HG02870 (cell line): Measurements from ENCODE around the gene WDR93.

ENCODE experiments used
- ATAC-seq: cut with Tn5 transposase; IDR thresholded peaks from one replicate; pipeline ENCODE4 v1.9.1; 2021; ENCODE audit warnings: mild to moderate bottlenecking, moderate library complexity; ENCODE audit not compliant: unreplicated experiment

WDR93 gene

DNA sequence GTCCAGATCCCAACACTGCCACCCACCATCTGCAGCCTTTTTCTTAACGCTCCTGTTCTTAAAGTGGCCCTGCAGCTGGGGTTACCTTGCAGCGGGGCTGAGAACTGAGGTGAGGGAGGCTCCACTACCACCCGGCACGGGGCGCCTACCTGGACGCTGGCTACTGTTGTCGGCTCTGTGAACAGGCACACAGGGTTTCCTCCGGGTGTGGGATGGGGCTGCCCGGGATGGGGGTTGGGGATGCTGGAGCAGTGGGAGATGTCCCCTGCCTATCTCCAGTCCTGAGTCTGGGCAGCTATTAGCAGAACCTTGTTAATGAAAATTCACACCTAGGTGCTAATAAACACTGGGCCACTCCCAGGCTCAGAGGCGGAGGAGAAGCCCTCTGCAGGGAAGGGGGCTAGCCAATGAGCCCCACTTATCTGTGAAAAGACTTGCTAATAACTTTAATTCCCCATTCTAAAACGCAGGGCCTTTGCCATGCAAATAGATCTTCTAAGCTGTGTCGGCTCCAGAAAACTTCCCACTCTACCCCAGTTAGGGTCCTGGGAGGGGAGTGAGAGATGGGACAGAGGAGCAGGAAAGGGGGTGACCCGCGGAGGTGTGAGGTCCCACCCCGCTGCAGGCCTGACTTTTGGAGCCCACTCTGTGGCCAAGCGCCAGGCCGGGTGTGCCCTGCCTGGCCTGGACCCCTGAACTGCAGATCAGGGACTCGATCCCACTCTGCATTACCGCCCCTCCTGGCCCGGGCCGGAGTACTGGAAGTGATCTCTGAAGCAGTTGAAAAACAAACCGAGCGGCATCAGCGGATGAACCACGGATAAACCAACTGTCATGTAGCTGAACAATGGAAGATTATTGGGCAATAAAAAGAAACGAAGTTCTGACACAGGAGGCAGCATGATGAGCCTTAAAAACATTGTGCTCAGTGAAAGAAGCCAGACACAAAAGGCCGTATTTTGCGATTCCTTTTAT, 57.4 kb downstream of the WDR93 start:
- ATAC-seq: no peak

DNA sequence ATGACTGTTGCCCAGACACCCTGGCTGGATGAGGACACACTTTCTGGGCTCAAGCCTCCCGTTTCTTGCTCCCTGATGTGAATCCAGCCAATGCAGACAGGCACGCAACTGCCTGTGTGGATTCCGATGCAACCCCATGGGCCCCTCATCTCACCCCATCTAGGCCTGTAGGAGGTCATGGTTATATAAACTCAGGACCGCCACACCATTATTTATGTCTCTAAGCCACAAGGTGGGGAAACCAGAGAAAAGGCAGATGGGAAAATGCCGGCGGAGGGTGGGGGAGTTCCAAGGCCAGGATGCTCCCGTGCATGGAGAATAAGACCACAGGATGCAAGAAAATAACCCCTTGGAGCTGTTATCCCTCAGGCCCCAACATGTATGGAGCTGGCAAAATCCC, 58.4 kb downstream of the WDR93 start:
- no peak for ATAC-seq

DNA sequence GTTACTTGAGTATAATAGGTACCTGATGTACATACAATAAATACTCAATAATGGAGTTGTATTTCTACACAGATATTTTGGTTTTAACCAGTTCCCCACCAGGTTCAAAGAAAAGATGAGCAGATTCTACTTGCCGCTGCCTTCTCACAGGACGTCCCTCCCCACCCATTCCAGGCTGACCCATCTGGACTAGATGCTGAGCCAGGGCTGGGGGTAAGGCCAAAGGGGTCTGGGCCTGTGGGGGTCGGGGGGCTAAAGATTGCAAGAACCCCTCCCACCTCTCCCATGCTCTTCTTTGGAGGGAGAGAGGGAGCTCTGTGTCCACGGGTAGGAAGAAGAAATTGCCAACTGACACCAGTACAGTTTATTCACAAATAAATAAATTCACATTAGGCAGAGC, 58.9 kb downstream of the WDR93 start:
- ATAC-seq: no peak

DNA sequence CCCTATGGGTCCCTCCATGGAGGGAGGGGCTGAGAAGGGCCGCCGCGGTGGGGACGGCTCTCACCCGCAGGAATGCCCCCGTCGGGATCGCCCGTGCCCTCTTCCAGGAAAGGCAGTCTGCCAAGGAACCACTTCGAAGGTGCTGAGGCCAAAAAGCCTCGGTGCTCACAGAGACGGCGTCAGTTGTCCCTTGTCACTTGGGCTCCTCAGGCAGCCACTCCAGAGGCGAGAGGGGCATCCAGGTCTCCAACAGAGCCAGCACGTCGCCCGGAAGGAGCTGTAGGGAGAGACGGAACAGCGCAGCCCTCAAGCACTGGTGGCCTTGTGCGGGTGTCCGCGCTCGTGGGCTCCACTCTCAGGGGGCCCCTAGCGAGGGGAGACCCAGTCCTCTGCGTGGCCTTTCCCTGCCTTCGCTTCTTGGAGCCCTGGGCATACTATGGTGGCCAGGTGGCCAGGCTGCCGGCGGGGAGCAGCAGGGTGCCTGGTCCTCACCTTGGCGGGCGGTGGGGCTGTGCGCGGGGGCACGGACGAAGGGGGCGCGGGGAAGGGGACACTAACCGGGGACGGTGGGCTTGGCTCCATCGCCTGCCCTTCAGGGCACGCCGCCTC, 59.4 kb downstream of the WDR93 start:
- ATAC-seq: peak; percentile 10

- ATAC-seq: peak; percentile 89
These were observed 60.2 kb downstream of the WDR93 start, which contains the start of gene MESP1 for GRCh38 chr15:89750560-89751542. Gene MESP1 (minus strand): TSS chr15:89751249. CDS start chr15:89751231, 18 bp downstream.

DNA sequence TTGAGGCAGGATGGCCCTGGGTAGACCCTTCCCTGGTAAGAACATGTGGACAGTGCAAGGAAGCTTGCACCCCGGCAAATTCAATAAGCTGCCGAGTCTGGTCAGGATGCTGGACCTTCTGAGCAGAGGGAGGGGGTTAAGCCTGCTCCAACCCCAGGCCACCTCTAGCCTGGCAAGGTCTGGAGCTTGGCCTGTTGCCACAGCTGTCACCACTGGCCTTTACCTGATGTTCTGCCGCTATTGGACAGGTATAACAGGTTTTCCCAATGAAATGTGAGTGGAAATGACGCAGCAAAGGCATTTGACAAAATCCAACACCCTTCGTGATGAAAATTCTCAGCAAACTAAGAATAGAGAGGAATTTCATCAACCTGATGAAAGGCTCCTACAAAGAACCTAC, 61.1 kb downstream of the WDR93 start:
- ATAC-seq: no peak

- no peak for ATAC-seq
These were observed 63.2 kb downstream of the WDR93 start for GRCh38 chr15:89753855-89754254.

GRCh38 chr15:89754361-89755154, 63.9 kb downstream of the WDR93 start:
- no peak for ATAC-seq

- ATAC-seq: no peak
These were observed 65.1 kb downstream of the WDR93 start for GRCh38 chr15:89755701-89756100.

- ATAC-seq: no peak
These were observed 66.3 kb downstream of the WDR93 start for GRCh38 chr15:89756897-89757296.

DNA sequence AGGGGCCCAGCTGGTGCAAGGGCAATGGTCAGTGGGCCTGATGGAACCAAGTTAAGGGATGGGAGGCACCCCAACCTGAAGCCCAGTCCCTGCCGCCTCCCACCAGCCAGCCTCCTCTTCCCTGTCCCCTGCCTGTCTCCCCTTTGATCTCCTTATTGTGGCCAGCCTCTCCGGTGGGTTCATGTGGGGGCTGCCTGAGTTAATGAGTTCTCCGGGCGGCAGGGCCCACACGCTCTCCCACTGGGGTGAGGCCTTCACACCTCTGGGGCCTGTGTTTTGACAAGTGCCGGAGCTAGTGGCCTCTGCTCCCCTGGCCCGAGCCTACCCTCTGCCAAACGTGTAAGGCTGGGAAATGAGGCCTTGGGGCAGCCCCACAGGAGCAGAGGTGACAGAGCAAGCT, 67.7 kb downstream of the WDR93 start:
- no peak for ATAC-seq

- ATAC-seq: no peak
These were observed 68.4 kb downstream of the WDR93 start for GRCh38 chr15:89758981-89759380.

- ATAC-seq: no peak
These were observed 69.2 kb downstream of the WDR93 start for GRCh38 chr15:89759835-89760234.

GRCh38 chr15:89760303-89761008, 69.8 kb downstream of the WDR93 start:
- ATAC-seq: peak; percentile 53

DNA sequence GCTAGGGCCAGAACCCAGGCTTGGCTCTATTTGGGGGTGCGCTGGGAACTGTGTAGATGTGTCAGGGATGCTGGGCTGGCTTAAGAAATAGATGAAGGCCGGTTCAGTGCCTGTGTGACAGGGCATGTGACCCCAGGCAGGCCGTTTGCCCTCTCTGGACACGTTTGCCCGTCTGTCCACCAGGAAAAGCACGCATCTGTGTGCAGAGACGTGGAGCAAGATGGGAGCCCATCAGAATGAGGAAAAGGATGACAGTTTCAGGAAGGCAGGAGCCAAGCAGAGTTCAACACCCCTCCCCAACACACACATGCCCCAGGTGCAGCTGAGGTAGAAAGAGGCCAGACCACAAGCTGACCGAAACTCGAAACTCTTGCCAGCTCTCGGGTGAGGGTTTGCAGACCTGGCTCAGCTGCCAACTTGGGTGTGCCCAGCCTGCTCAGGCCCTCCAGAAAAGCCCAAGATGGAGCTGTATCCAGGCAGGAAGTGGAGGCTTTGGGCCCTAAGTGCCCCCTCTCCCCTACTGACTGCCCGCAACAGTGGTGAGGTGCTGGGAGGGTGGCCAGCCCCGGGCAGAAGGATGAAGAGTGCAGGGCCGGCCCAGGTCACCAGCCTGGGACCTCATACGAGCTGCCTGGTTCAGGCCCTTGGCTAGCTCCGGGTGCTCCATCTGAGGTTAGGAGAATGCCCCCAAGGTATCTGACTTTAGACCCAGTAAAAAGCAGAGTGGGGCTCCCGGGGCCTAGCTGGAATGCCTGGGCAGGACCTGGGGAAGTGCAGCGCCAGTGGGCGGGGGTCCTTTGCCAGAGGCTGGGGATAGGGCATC, 70.6 kb downstream of the WDR93 start:
- ATAC-seq: no peak

DNA sequence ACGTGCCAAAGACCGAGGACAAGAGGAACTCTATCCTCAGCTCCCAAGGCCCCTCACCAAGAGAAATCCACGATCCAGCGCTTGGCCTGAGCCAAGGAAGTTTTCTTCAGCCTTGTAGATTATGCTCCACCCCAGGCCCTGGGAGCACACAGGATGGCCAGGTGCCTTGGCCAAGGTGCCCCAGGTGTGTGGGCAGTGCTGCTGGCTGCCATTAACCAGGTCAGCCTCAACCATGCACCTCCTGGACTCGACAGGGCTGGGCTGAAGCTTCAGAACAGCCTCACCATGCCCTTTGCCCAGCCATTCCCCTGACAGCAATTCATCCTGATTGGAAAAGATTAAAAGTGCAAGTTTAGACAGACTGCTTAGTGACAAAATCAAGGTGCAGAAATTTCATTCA, 71.3 kb downstream of the WDR93 start:
- no peak for ATAC-seq

GRCh38 chr15:89765694-89766093, 75.1 kb downstream of the WDR93 start:
- ATAC-seq: no peak
